HUES6 (cell line): ENCODE measurements around the gene FARP2.
A peak's percentile ranks its signal among the peaks of the same experiment; 100 is the strongest.

Experiments used
- H3K27ac ChIP-seq: 2 replicates; pipeline ENCODE4 v1.7.0; 2013; ENCODE audit warnings: low read depth, mild to moderate bottlenecking, low read length, inconsistent platforms
- H3K27me3 ChIP-seq: 2 replicates; pipeline ENCODE4 v1.6.1; 2013; ENCODE audit warnings: low read length; ENCODE audit not compliant: control insufficient read depth, insufficient read depth
- H3K36me3 ChIP-seq: 2 replicates; pipeline ENCODE4 v1.6.1; 2013; ENCODE audit warnings: low read length; ENCODE audit not compliant: control insufficient read depth, insufficient read depth
- H3K4me1 ChIP-seq: 2 replicates; pipeline ENCODE4 v1.6.1; 2013; ENCODE audit warnings: low read length; ENCODE audit not compliant: control insufficient read depth, insufficient read depth
- H3K4me3 ChIP-seq: 2 replicates; pipeline ENCODE4 v1.5.1; 2013; ENCODE audit warnings: low read depth, low read length
- H3K9ac ChIP-seq: one replicate; pipeline ENCODE4 v1.6.1; 2013; ENCODE audit warnings: mild to moderate bottlenecking, low read length
- H3K9me3 ChIP-seq: 2 replicates; pipeline ENCODE4 v1.6.1; 2013; ENCODE audit warnings: low read depth, low read length; ENCODE audit not compliant: control insufficient read depth, insufficient read depth

FARP2 gene

DNA sequence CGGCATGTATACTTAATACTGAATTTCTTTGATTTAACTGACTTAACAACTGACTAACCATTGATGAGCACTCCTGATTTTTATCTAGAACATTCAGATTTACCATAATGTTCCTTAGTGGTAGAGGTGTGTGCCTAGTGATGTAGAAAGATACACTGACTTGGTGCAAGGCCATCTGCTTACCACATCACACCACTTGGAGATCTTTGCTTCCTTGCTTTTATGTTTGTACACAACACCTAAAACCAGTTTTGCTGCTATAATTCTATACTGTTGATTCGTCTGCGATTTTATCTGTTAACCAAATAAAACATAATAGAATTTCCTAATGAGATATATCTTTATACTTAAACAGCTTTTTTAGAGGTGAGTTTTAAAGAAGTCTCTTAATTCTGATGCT, 3.9 kb upstream of the FARP2 start:
- peaks cover 71% of the 10 kb centered on the region for H3K36me3 ChIP-seq
- H3K9me3 ChIP-seq: no peaks in the 10 kb centered on the region
- no peaks in the 10 kb centered on the region for H3K27me3 ChIP-seq
- no peak overlapping the region for H3K27ac ChIP-seq
- H3K4me3 ChIP-seq: no peak overlapping the region
- no peak overlapping the region for H3K9ac ChIP-seq
- peaks cover 17% of the 10 kb centered on the region for H3K4me1 ChIP-seq

DNA sequence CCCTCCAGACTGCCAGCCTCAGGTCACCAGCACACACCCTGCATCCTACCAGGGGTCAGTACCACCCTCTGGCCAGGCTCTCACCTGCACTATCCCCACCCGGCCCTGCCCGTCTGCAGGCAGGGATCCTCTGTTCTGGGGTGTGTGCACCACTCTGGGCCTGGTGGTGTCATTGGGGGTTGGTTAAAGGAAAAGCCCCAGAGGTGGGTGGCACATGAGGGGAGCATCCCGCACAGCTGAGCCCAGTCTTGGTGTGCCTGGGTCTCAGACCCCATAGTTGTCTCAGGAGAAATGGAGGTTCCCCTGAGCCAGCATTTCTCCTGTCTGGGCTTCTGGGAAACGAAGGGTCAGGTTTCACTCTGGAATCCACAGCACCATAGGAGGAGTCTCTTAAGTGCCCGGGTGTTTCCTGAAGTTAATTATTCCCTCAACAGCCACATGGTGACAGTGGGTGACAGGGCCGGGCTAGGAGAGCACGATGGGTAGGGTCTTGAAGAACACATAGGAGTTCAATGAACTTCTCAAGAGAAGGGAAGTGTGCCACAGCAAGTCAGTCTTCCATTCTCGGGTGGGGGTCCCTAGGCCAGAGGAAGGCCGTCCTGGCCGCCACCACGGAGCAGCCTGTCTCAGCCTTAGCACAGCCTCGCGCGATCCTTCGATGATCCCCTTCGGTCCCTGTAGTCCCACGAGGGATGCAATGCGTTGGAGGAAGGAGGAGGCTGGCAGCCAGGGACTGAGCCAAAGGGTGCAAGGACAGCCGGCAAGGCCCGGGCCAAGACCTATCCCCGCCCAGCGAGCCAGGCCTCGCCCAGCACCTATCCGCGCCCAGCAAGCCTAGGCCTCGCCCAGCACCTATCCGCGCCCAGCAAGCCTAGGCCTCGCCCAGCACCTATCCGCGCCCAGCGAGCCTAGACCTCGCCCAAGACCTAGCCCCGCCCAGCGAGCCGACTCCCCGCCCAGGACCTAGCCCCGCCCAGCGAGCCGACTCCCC, 1.1 kb upstream of the FARP2 start:
- H3K4me3 ChIP-seq: peak overlapping the region; percentile 71
- no peaks in the 10 kb centered on the region for H3K9me3 ChIP-seq
- H3K27me3 ChIP-seq: no peaks in the 10 kb centered on the region
- peaks cover 22% of the 10 kb centered on the region for H3K4me1 ChIP-seq
- peak overlapping the region; percentile 77 for H3K9ac ChIP-seq
- H3K27ac ChIP-seq: peak overlapping the region; percentile 71; the same call in 1 of the 2 replicates
- peaks cover 45% of the 10 kb centered on the region for H3K36me3 ChIP-seq

GRCh38 chr2:241356871-241357260, 781 bp downstream of the FARP2 start:
- Histone ChIP-seq H3K4me1 (peaks cover 30% of the 10 kb centered on the region), H3K4me3 (peak overlapping the region; percentile 92), H3K36me3 (peaks cover 26% of the 10 kb centered on the region), H3K27me3 (no peaks in the 10 kb centered on the region), H3K9ac (peak overlapping the region; percentile 78), H3K27ac (peak overlapping the region; percentile 65; the same call in 1 of the 2 replicates), H3K9me3 (no peaks in the 10 kb centered on the region)

DNA sequence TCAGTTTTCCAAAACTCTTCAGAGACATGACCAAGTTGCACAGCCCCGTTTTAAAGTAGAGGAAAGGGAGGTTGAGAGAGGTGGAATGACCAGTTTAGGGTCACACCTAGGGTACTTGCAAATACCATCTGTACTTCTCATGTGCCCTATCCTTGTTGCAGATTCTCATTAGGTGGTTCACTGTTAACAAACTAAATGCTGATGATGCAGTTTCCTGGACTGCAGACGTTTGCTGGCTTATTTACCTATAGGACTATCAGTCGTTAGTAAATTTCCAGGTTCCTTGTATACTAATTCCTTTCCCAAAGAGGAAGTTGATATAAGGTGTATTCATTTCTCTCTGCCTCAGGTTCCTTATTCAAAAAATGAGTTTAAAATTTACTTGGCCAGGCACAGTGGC, 1.4 kb downstream of the FARP2 start:
- Histone ChIP-seq H3K27ac (no peak overlapping the region), H3K4me1 (peaks cover 30% of the 10 kb centered on the region), H3K4me3 (peak overlapping the region; percentile 92), H3K27me3 (no peaks in the 10 kb centered on the region), H3K9ac (no peak overlapping the region), H3K9me3 (no peaks in the 10 kb centered on the region), H3K36me3 (peaks cover 20% of the 10 kb centered on the region)

GRCh38 chr2:241358470-241358869, 2.4 kb downstream of the FARP2 start:
- H3K27me3 ChIP-seq: no peaks in the 10 kb centered on the region
- H3K27ac ChIP-seq: no peak overlapping the region
- H3K4me1 ChIP-seq: peaks cover 39% of the 10 kb centered on the region
- no peak overlapping the region for H3K4me3 ChIP-seq
- H3K9me3 ChIP-seq: no peaks in the 10 kb centered on the region
- no peak overlapping the region for H3K9ac ChIP-seq
- peaks cover 10% of the 10 kb centered on the region for H3K36me3 ChIP-seq

GRCh38 chr2:241359481-241360045, 3.5 kb downstream of the FARP2 start:
- Histone ChIP-seq H3K9me3 (no peaks in the 10 kb centered on the region), H3K27ac (no peak overlapping the region), H3K4me1 (peaks cover 34% of the 10 kb centered on the region), H3K9ac (no peak overlapping the region), H3K36me3 (peaks cover under 1% of the 10 kb centered on the region), H3K27me3 (no peaks in the 10 kb centered on the region), H3K4me3 (no peak overlapping the region)

GRCh38 chr2:241363426-241363825, 7.3 kb downstream of the FARP2 start:
- Histone ChIP-seq H3K9me3 (no peaks in the 10 kb centered on the region), H3K27me3 (no peaks in the 10 kb centered on the region), H3K27ac (no peak overlapping the region), H3K9ac (no peak overlapping the region), H3K4me3 (no peak overlapping the region), H3K4me1 (peaks cover 30% of the 10 kb centered on the region), H3K36me3 (no peaks in the 10 kb centered on the region)

- H3K9ac ChIP-seq: no peak overlapping the region
- H3K9me3 ChIP-seq: no peaks in the 10 kb centered on the region
- H3K27ac ChIP-seq: no peak overlapping the region
- peaks cover 30% of the 10 kb centered on the region for H3K4me1 ChIP-seq
- H3K36me3 ChIP-seq: no peaks in the 10 kb centered on the region
- H3K4me3 ChIP-seq: no peak overlapping the region
- H3K27me3 ChIP-seq: no peaks in the 10 kb centered on the region
Observed at GRCh38 chr2:241364781-241365180, 8.7 kb downstream of the FARP2 start.

DNA sequence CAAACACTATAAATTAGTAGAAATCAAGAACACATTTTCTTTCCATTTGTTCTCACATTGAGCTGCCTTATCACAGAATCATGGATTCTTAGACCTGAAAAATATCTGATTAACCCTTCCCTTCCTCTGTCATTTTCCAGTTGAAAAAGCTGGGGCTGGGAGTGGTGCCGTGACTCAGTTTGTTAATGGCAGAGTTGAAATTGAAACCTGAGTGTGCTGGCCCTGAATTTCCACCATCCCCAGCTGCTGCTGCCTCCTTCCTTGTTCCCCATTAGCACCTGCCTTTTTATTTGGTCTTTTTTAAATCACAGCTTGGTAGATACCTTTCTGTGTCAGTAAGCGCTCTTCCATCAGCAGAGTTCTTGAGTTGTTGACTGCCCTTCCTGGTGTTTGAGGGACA, 10.6 kb downstream of the FARP2 start:
- H3K36me3 ChIP-seq: no peaks in the 10 kb centered on the region
- H3K4me3 ChIP-seq: no peak overlapping the region
- H3K27me3 ChIP-seq: no peaks in the 10 kb centered on the region
- H3K27ac ChIP-seq: no peak overlapping the region
- peaks cover 22% of the 10 kb centered on the region for H3K4me1 ChIP-seq
- H3K9me3 ChIP-seq: no peaks in the 10 kb centered on the region
- no peak overlapping the region for H3K9ac ChIP-seq

- Histone ChIP-seq H3K9me3 (no peaks in the 10 kb centered on the region), H3K27me3 (no peaks in the 10 kb centered on the region), H3K4me3 (no peak overlapping the region), H3K4me1 (peaks cover 13% of the 10 kb centered on the region), H3K27ac (no peak overlapping the region), H3K36me3 (peaks cover 6% of the 10 kb centered on the region; the same call in 1 of the 2 replicates), H3K9ac (no peak overlapping the region)
Observed at GRCh38 chr2:241368643-241369042, 12.6 kb downstream of the FARP2 start.

DNA sequence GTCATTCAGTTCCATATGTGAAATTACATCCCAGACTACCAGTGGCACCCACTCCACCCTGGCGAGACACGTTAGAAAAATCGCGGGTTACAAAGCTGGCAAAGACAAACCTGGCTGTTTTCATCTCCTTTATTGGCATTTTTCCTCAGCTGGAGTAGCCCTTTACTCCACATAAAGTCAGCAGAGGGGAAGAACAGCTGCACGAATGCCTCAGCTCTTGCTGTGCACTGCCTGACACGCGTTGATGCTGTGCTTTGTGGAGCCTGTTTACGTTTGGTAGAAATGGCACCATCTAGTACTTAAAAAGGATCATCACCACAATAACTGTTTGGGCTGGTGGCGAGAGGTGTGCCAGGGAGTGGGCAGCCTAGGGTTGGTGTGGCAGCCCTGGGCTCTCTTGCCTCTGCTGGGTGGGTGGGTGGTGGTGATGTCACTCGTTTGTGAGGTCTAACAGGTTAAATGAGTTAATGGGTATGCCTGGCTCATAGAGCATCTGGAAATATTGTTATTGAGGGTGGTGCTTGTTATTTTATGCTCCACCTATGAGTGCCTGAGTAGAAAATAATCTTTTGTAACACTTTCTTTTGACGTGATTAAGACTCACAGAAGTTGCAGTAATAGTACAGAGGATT, 16.4 kb downstream of the FARP2 start:
- no peaks in the 10 kb centered on the region for H3K27me3 ChIP-seq
- H3K9me3 ChIP-seq: no peaks in the 10 kb centered on the region
- H3K9ac ChIP-seq: no peak overlapping the region
- peaks cover 31% of the 10 kb centered on the region for H3K36me3 ChIP-seq
- no peak overlapping the region for H3K27ac ChIP-seq
- peaks cover 2% of the 10 kb centered on the region for H3K4me1 ChIP-seq
- no peak overlapping the region for H3K4me3 ChIP-seq
